NCI-H1417 treated with DMSO at 0.1 percent for 48 hours (cell line): ENCODE measurements around the gene BCL2L2.
A peak's percentile ranks its signal among the peaks of the same experiment; 100 is the strongest.

Experiments used
- DNase-seq: peaks from one replicate; lab custom pipeline; 2025; lab: John Stamatoyannopoulos, UW

The BCL2L2 gene

GRCh38 chr14:23299986-23300686, 6.5 kb upstream of the BCL2L2 start:
- DNase-seq: no peak

GRCh38 chr14:23300687-23301223, 5.9 kb upstream of the BCL2L2 start:
- no peak for DNase-seq

GRCh38 chr14:23301288-23301968, 5.2 kb upstream of the BCL2L2 start:
- DNase-seq: peak; percentile 98

- no peak for DNase-seq
These were observed 4.7 kb upstream of the BCL2L2 start for GRCh38 chr14:23301969-23302289.

- DNase-seq: peak; percentile 26
These were observed 4.1 kb upstream of the BCL2L2 start, which contains the start of gene PPP1R3E for GRCh38 chr14:23302290-23303225. TSS of gene PPP1R3E (minus strand) at chr14:23302859. CDS start at chr14:23302576, 283 bp downstream.

GRCh38 chr14:23307146-23307530, 505 bp downstream of the BCL2L2 start:
- DNase-seq: no peak

GRCh38 chr14:23307687-23308644, 1.3 kb downstream of the BCL2L2 start:
- no peak for DNase-seq

- DNase-seq: no peak
These were observed 2.2 kb downstream of the BCL2L2 start for GRCh38 chr14:23308721-23309445.

- no peak for DNase-seq
These were observed 3.9 kb downstream of the BCL2L2 start for GRCh38 chr14:23310546-23310945.

- no peak for DNase-seq
These were observed 9.7 kb downstream of the BCL2L2 start for GRCh38 chr14:23316300-23316699.

GRCh38 chr14:23319746-23320583, 13.3 kb downstream of the BCL2L2 start:
- DNase-seq: no peak

GRCh38 chr14:23320584-23321571, 14.2 kb downstream of the BCL2L2 start, which contains the start of gene PABPN1:
TSS of gene PABPN1 (plus strand) at chr14:23321457. CDS start at chr14:23321470, 13 bp downstream.
- DNase-seq: peak; percentile 99

- DNase-seq: no peak
These were observed 15.2 kb downstream of the BCL2L2 start for GRCh38 chr14:23321572-23322547.

- no peak for DNase-seq
These were observed 16.2 kb downstream of the BCL2L2 start for GRCh38 chr14:23322568-23323517.

- DNase-seq: no peak
These were observed 17.3 kb downstream of the BCL2L2 start for GRCh38 chr14:23323838-23324454.
